ENCODE data around the gene LRFN5.

The LRFN5 gene

GRCh38 chr14:41629876-41630275 lies 23.2 kb downstream of the LRFN5 start:
- TF ChIP-seq EZH2phosphoT487 (IDR thresholded peaks at IDR 0.05; ENCODE audit: low read length) = no peak
- no peak for TF ChIP-seq EZH2 (optimal IDR thresholded peaks at IDR 0.05; ENCODE audit: low read depth, low read length)
- no peak for TF ChIP-seq CTCF (IDR thresholded peaks at IDR 0.05; ENCODE audit: low read length)
- Histone ChIP-seq H3K9ac (ENCODE audit: low read length) (no peak overlapping the region), H3K27ac (ENCODE audit: low read length) (no peak overlapping the region), H3K9me2 (replicated peaks; ENCODE audit: insufficient read depth, low read length) (no peaks in the 10 kb centered on the region), H4K20me1 (ENCODE audit: insufficient read depth, low read length) (no peaks in the 10 kb centered on the region), H3F3A (ENCODE audit: insufficient read depth, low read length) (no peaks in the 10 kb centered on the region), H3K4me2 (ENCODE audit: low read depth, low read length) (no peak overlapping the region), H3K27me3 (replicated peaks; ENCODE audit: insufficient read depth, low read length) (no peaks in the 10 kb centered on the region), H3K4me1 (ENCODE audit: low read length) (no peaks in the 10 kb centered on the region), H3K4me3 (ENCODE audit: low read length) (no peak overlapping the region), H3K36me3 (replicated peaks; ENCODE audit: insufficient read depth, low read length) (no peaks in the 10 kb centered on the region), H3K79me2 (ENCODE audit: low read length) (no peaks in the 10 kb centered on the region), H2AFZ (ENCODE audit: low read length) (no peak overlapping the region), H3K9me3 (replicated peaks; ENCODE audit: insufficient read depth, low read length) (no peaks in the 10 kb centered on the region)
- DNase-seq = no peak

GRCh38 chr14:41634286-41634685 lies 27.6 kb downstream of the LRFN5 start:
- no peak overlapping the region for H2AFZ ChIP-seq (ENCODE audit: low read length)
- H3K4me3 ChIP-seq (ENCODE audit: low read length) = no peak overlapping the region
- no peaks in the 10 kb centered on the region for H3K36me3 ChIP-seq (replicated peaks; ENCODE audit: insufficient read depth, low read length)
- H3K9me3 ChIP-seq (replicated peaks; ENCODE audit: insufficient read depth, low read length) = no peaks in the 10 kb centered on the region
- H3K9me2 ChIP-seq (replicated peaks; ENCODE audit: insufficient read depth, low read length) = no peaks in the 10 kb centered on the region
- H3F3A ChIP-seq (ENCODE audit: insufficient read depth, low read length) = no peaks in the 10 kb centered on the region
- no peaks in the 10 kb centered on the region for H3K27me3 ChIP-seq (replicated peaks; ENCODE audit: insufficient read depth, low read length)
- DNase-seq = no peak
- no peak overlapping the region for H3K27ac ChIP-seq (ENCODE audit: low read length)
- no peaks in the 10 kb centered on the region for H3K79me2 ChIP-seq (ENCODE audit: low read length)
- no peak overlapping the region for H3K9ac ChIP-seq (ENCODE audit: low read length)
- no peaks in the 10 kb centered on the region for H3K4me1 ChIP-seq (ENCODE audit: low read length)
- H4K20me1 ChIP-seq (ENCODE audit: insufficient read depth, low read length) = no peaks in the 10 kb centered on the region
- no peak overlapping the region for H3K4me2 ChIP-seq (ENCODE audit: low read depth, low read length)
- TF ChIP-seq EZH2phosphoT487 (IDR thresholded peaks at IDR 0.05; ENCODE audit: low read length) (no peak), CTCF (IDR thresholded peaks at IDR 0.05; ENCODE audit: low read length) (no peak), EZH2 (optimal IDR thresholded peaks at IDR 0.05; ENCODE audit: low read depth, low read length) (no peak)

GRCh38 chr14:41636492-41637392 lies 30.1 kb downstream of the LRFN5 start:
- H3K79me2 ChIP-seq (ENCODE audit: low read length) = no peaks in the 10 kb centered on the region
- no peak overlapping the region for H3K4me2 ChIP-seq (ENCODE audit: low read depth, low read length)
- no peak overlapping the region for H2AFZ ChIP-seq (ENCODE audit: low read length)
- no peak overlapping the region for H3K9ac ChIP-seq (ENCODE audit: low read length)
- no peaks in the 10 kb centered on the region for H3K4me1 ChIP-seq (ENCODE audit: low read length)
- H3K27me3 ChIP-seq (replicated peaks; ENCODE audit: insufficient read depth, low read length) = no peaks in the 10 kb centered on the region
- no peak overlapping the region for H3K4me3 ChIP-seq (ENCODE audit: low read length)
- DNase-seq = no peak
- H3K36me3 ChIP-seq (replicated peaks; ENCODE audit: insufficient read depth, low read length) = no peaks in the 10 kb centered on the region
- H3K27ac ChIP-seq (ENCODE audit: low read length) = no peak overlapping the region
- no peaks in the 10 kb centered on the region for H3F3A ChIP-seq (ENCODE audit: insufficient read depth, low read length)
- no peaks in the 10 kb centered on the region for H4K20me1 ChIP-seq (ENCODE audit: insufficient read depth, low read length)
- TF ChIP-seq CTCF (IDR thresholded peaks at IDR 0.05; ENCODE audit: low read length) (no peak), EZH2 (optimal IDR thresholded peaks at IDR 0.05; ENCODE audit: low read depth, low read length) (no peak), EZH2phosphoT487 (IDR thresholded peaks at IDR 0.05; ENCODE audit: low read length) (no peak)
- H3K9me2 ChIP-seq (replicated peaks; ENCODE audit: insufficient read depth, low read length) = no peaks in the 10 kb centered on the region
- no peaks in the 10 kb centered on the region for H3K9me3 ChIP-seq (replicated peaks; ENCODE audit: insufficient read depth, low read length)

Data from MM.1S (cell line).